Amygdala (tissue), 56 donors: Measurements from ENCODE around the gene KTN1.
A peak's percentile ranks its signal among the peaks of the same experiment; 100 is the strongest.

Experiments
- DNase-seq, 56 donors: peaks; one replicate each; lab custom pipeline; 2025; lab: John Stamatoyannopoulos, UW

Gene KTN1

GRCh38 chr14:55707365-55707804, 127.4 kb downstream of the KTN1 start:
- DNase-seq, result no peak

DNA sequence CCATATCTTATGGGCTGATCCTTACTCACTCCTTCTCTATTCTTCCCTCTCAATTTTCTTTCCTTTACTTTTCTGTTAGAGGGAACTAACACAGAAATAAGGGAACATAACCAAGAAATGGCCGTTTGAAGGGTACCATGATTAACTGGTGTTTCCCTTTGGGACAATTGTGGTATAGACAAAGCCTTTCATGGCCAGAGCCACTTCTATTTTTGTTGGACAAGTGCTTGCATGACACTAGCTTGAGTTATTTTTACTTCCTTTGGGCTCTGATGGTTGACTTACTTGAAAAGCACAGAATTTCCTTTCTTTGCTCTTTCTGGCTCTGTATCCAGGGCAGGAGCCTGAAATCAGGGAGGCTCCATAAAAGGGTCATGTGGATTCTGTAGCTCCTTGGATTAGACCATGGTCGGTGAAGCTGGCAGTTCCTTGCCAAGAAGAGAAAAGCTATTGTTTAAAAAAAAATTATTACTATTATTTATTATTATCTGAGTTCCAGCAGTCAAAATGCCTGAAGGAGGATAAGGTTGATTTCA, 130.6 kb downstream of the KTN1 start:
- no peak for DNase-seq

GRCh38 chr14:55711175-55711811, 131.3 kb downstream of the KTN1 start:
- no peak for DNase-seq

DNA sequence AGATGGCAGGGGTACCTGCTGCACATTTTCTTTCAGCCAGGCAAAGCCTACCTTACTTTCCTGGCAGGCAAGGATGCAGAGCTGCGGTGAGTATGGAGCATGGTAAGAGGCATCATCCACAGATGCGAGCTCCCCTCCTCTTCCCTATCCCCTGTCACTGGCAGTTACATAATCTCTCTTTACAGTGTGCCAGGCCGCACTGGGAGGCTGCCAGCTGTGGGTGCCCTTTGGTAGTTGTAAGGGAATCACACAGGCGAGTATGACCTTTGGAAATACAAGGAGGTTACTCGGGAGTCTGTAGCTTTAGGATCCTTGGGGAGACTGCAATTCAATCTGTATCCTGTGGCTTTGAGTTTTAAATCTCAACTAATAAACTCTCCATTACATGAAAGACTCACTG, 132.5 kb downstream of the KTN1 start:
- DNase-seq, result peak in 13 of 56 donors; percentile 2 to 49 (median 16)

- no peak for DNase-seq
Measured at GRCh38 chr14:55713486-55713885, 133.5 kb downstream of the KTN1 start.

DNA sequence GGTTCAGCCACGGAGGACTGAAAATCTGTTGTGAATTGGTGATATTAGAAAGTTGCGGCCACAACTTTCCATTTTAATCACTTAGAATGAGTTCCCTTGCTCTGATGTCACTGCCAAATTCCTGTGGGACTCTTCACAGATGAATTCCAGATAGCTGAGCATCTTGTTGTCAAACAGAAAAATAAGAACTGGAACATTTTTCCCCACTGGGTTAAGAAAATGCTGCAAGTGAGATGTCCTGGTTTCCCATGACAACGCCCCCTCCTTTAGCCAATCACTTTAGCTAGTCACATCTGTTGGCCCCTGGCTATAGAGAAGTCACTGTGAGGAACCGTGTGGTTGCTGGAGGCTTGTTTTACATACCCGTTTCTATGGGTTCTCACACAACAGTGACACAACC, 135.9 kb downstream of the KTN1 start:
- DNase-seq, result no peak

- no peak for DNase-seq
Measured at GRCh38 chr14:55717621-55718020, 137.6 kb downstream of the KTN1 start.

DNA sequence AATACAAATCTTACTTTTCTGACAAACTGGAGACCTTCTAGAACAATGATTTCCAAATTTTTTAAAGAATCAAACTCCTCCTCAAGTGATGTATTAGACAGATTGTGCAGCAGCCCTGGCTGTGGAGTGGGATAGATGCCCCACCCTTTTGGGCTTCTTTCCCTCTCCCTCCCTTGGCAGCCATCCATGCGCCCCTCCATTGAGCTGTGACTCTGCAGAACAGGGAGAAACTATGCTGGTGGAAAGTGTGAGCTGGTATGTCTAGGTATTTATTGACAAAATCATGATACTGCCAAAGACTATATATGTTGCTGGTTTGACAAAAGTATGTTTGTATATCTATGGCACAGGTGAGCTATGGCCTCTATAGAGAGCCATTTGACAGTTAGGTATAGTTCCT, 138.5 kb downstream of the KTN1 start:
- DNase-seq, result no peak

- no peak for DNase-seq
Measured at GRCh38 chr14:55720796-55721195, 140.8 kb downstream of the KTN1 start.

- no peak for DNase-seq
Measured at GRCh38 chr14:55721353-55721752, 141.3 kb downstream of the KTN1 start.

- no peak for DNase-seq
Measured at GRCh38 chr14:55722054-55722453, 142.0 kb downstream of the KTN1 start.

- no peak for DNase-seq
Measured at GRCh38 chr14:55724736-55725135, 144.7 kb downstream of the KTN1 start.

GRCh38 chr14:55730592-55731310, 150.7 kb downstream of the KTN1 start:
- no peak for DNase-seq

GRCh38 chr14:55731311-55731872, 151.4 kb downstream of the KTN1 start:
- no peak for DNase-seq

GRCh38 chr14:55731881-55732498, 152.0 kb downstream of the KTN1 start:
- peak in 8 of 56 donors; percentile 2 to 42 (median 6) for DNase-seq

DNA sequence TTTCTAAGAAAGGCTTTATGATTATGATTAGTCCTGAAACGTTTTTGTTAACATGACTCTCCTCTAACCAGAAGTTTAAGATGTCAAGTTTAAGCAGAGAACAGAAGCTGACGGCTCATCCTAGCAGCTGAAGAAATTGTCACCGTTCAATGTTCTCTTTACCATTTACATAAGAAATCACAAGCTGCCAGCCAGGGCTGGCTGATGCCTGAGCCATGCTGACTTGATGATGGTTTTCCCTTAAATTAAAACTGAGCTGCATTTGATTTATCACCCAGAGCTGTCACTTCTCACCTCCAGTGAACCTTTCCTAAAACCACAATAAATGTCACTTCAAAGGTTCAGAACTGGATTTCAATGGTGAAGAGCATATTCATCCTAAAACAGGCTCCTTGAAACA, 153.6 kb downstream of the KTN1 start:
- no peak for DNase-seq
